HepG2 (cell line): ENCODE results near the gene PSMB10. TPM values are rescaled to one million over a fixed set of nuclear protein-coding genes. Genes with fewer than 3 reads are reported as not detected.

ENCODE experiments used
- ATF7-NPFF ChIP-seq: sonication (generic); formaldehyde crosslinking; IDR thresholded peaks from 2 replicates; pipeline ENCODE4 v1.8.1; 2023; ENCODE audit warnings: mild to moderate bottlenecking, low read depth, missing genetic modification reagents, moderate library complexity
- CENPX ChIP-seq: sonication (generic); formaldehyde crosslinking; IDR thresholded peaks from 2 replicates; pipeline ENCODE4 v1.9.0; 2021; ENCODE audit warnings: mild to moderate bottlenecking, missing genetic modification reagents, moderate library complexity
- CREB1 ChIP-seq, 2 experiments: fragments of 450-650 bp in 1 of 2; IDR thresholded peaks; 2 replicates each; pipeline ENCODE4 v1.6.1; 2016 to 2017; ENCODE audit warnings: control low read depth in 1 of 2, mild to moderate bottlenecking in 1 of 2, missing compliant biosample characterization in 1 of 2, missing genetic modification characterization in 1 of 2
- HNRNPK ChIP-seq: fragments of 200-400 bp; formaldehyde crosslinking; IDR thresholded peaks from 2 replicates; pipeline ENCODE4 v1.6.1; 2018; ENCODE audit warnings: low read length, low read depth, moderate library complexity, mild to moderate bottlenecking; ENCODE audit not compliant: poor library complexity, severe bottlenecking
- HOXA5 ChIP-seq: sonication (generic); formaldehyde crosslinking; IDR thresholded peaks from 2 replicates; pipeline ENCODE4 v1.4.0; 2020; ENCODE audit warnings: missing genetic modification reagents
- MEF2D ChIP-seq: sonication (generic); formaldehyde crosslinking; IDR thresholded peaks from 2 replicates; pipeline ENCODE4 v1.5.1; 2020; ENCODE audit warnings: mild to moderate bottlenecking, missing genetic modification reagents
- MLXIP ChIP-seq: sonication (generic); formaldehyde crosslinking; IDR thresholded peaks from 2 replicates; pipeline ENCODE4 v1.9.0; 2021; ENCODE audit warnings: missing genetic modification reagents, borderline replicate concordance
- MTA1 ChIP-seq: sonication (generic); formaldehyde crosslinking; IDR thresholded peaks from 2 replicates; pipeline ENCODE4 v1.4.0; 2020; ENCODE audit warnings: missing genetic modification reagents, mild to moderate bottlenecking, borderline replicate concordance
- MXD1 ChIP-seq: sonication (generic); formaldehyde crosslinking; IDR thresholded peaks from 2 replicates; pipeline ENCODE4 v1.4.0; 2020; ENCODE audit warnings: mild to moderate bottlenecking, missing genetic modification reagents
- NONO ChIP-seq, 2 experiments: fragments of 450-650 bp in 1 of 2; sonication (generic) in 1 of 2; formaldehyde crosslinking in 1 of 2; IDR thresholded peaks in 1 of 2; conservative IDR thresholded peaks in 1 of 2; 2 replicates each; pipeline versions ENCODE4 v1.6.1 to v1.8.0; 2017 to 2022; ENCODE audit warnings: mild to moderate bottlenecking in 1 of 2, missing genetic modification reagents in 1 of 2, moderate library complexity in 1 of 2
- POLR2G ChIP-seq: fragments of 200-400 bp; formaldehyde crosslinking; IDR thresholded peaks from 2 replicates; pipeline ENCODE4 v1.6.1; 2018; ENCODE audit warnings: mild to moderate bottlenecking, low read depth, low read length, moderate library complexity
- RFXANK ChIP-seq: IDR thresholded peaks from 2 replicates; pipeline ENCODE4 v1.6.1; 2016
- RXRA ChIP-seq: sonication (generic); formaldehyde crosslinking; IDR thresholded peaks from 2 replicates; pipeline ENCODE4 v1.5.1; 2020; ENCODE audit warnings: missing genetic modification reagents
- SRSF9 ChIP-seq: fragments of 200-400 bp; formaldehyde crosslinking; IDR thresholded peaks from 2 replicates; pipeline ENCODE4 v1.6.1; 2018; ENCODE audit warnings: borderline replicate concordance, mild to moderate bottlenecking, low read depth, low read length; ENCODE audit not compliant: insufficient read depth, poor library complexity, severe bottlenecking
- TBX3 ChIP-seq: fragments of 450-650 bp; IDR thresholded peaks from 2 replicates; pipeline ENCODE4 v1.6.1; 2017; ENCODE audit warnings: antibody characterized with exemption, mild to moderate bottlenecking, inconsistent platforms, borderline replicate concordance
- WIZ ChIP-seq: sonication (generic); formaldehyde crosslinking; IDR thresholded peaks from 2 replicates; pipeline ENCODE4 v1.5.1; 2020; ENCODE audit warnings: mild to moderate bottlenecking, missing genetic modification reagents
- ZBTB14 ChIP-seq: sonication (generic); formaldehyde crosslinking; IDR thresholded peaks from 2 replicates; pipeline ENCODE4 v1.4.0; 2020; ENCODE audit warnings: missing genetic modification reagents
- ZBTB26 ChIP-seq: IDR thresholded peaks from 2 replicates; pipeline ENCODE4 v1.6.1; 2016; ENCODE audit warnings: missing compliant biosample characterization, missing genetic modification reagents, borderline replicate concordance
- ZFP36 ChIP-seq: fragments of 150-350 bp; IDR thresholded peaks from 2 replicates; pipeline ENCODE4 v1.6.1; 2018; ENCODE audit warnings: borderline replicate concordance, low read length, low read depth; ENCODE audit not compliant: partially characterized antibody
- ZNF572 ChIP-seq: sonication (generic); formaldehyde crosslinking; IDR thresholded peaks from 2 replicates; pipeline ENCODE4 v1.5.1; 2020; ENCODE audit warnings: mild to moderate bottlenecking, missing genetic modification reagents
- ZNF614 ChIP-seq: IDR thresholded peaks from 2 replicates; pipeline ENCODE4 v1.6.1; 2018; ENCODE audit warnings: missing biosample characterization, missing genetic modification reagents, inconsistent platforms, borderline replicate concordance
- ZNF672 ChIP-seq: sonication (generic); formaldehyde crosslinking; IDR thresholded peaks from 2 replicates; pipeline ENCODE4 v1.8.1; 2022; ENCODE audit warnings: missing genetic modification reagents
- polyA plus RNA-seq, 8 experiments: library from polyadenylated mRNA; depleted of rRNA in 3 of 8; stranded (reverse) in 7 of 8; unstranded in 1 of 8; fragments of >200 nt; fragmentation: Illumina TruSeq in 4 of 8; extraction: Trizol in 4 of 8; gene quantifications; 2 replicates each; pipeline versions ENCODE4 v1.2.1 to v1.2.3, GENCODE V29; 2011 to 2016; ENCODE audit warnings: low read depth in 4 of 8, missing spikeins in 1 of 8, mixed read lengths in 1 of 8; ENCODE audit not compliant: insufficient read depth in 1 of 8
- total RNA-seq, 5 experiments: library from RNA; depleted of rRNA; stranded (reverse); fragments of >200 nt; fragmentation: Illumina TruSeq; extraction: Trizol; gene quantifications; 2 replicates each; pipeline ENCODE4 v1.2.3, GENCODE V29; 2016; ENCODE audit warnings: low read depth in 1 of 5

The PSMB10 gene
- total and polyA plus RNA-seq, 2 of the 13 experiments (the other 11 are each of a cell fraction or from before 2014, with no cell fraction given), result 12.7 to 65.9 TPM

DNA sequence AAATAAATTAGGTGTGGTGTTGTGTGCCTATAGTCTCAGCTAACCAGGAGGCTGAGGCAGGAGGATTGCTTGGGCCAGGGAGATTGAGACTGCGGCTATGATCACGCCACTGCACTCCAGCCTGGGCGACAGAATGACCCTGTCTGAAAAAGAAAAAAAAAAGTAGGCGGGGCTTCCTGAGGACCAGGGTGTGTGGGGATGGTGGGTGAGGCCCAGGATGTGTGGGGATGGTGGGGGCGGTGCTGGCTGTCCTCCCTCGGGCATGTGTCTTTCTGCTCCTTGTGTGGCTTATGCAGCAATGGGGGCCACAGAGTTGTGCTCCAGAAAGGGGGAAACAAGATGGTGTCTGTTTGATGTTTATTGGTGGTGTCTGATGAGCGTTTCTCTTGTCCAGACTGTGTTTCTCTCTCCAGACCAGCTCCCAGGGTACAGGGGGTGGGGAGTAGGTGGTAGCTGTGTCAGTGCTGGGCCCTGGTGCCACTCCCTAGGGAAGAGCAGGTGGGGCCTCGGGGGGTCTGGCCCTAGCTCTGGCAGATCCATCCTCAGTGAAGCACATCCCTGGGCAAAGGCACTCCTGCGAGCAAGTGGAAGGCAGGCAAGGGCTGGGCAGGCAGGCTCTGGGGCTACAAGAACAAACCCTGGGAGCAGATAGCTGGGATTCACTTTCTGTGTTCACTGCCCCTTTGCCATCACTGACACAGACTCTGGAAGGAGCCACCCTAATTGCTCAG is 5.0 kb upstream of the PSMB10 start (continued):
- TF ChIP-seq ZBTB14 (CRISPR knock-in tag) (0 out of 2 replicates have a peak, but pooled peaks have one; percentile 8), NONO (IDR thresholded peaks at IDR 0.05) (no peak), NONO (CRISPR knock-in tag; conservative IDR thresholded peaks at IDR 0.05) (peak; percentile 26; the same call in 1 of the 2 replicates), ZNF672 (CRISPR knock-in tag) (no peak), MEF2D (no peak), MXD1 (CRISPR knock-in tag) (0 out of 2 replicates have a peak, but pooled peaks have one; percentile 58), CREB1 (IDR thresholded peaks at IDR 0.05) (no peak), CREB1 (CRISPR knock-in tag; IDR thresholded peaks at IDR 0.05) (no peak), CENPX (CRISPR knock-in tag) (no peak), HNRNPK (no peak), ATF7-NPFF (CRISPR knock-in tag) (0 out of 2 replicates have a peak, but pooled peaks have one; percentile 6), MLXIP (CRISPR knock-in tag) (no peak), ZNF572 (CRISPR knock-in tag) (no peak), RXRA (CRISPR knock-in tag) (no peak), TBX3 (no peak), POLR2G (peak; percentile 52), HOXA5 (CRISPR knock-in tag) (no peak), ZBTB26 (CRISPR knock-in tag) (no peak), SRSF9 (no peak), WIZ (CRISPR knock-in tag) (no peak), MTA1 (CRISPR knock-in tag) (peak; percentile 42; the same call in 1 of the 2 replicates), ZFP36 (no peak), ZNF614 (CRISPR knock-in tag) (no peak), RFXANK (CRISPR knock-in tag) (no peak)
